HTR-8/SVneo (cell line): ENCODE data around the gene NFE2L2.
"Not testable (repeated sequence)": the region's sequence is repeated elsewhere in the genome, so short reads cannot be mapped to it uniquely, and the experiment has no call there.

Source experiments
- DNase-seq: peaks from one replicate; pipeline ENCODE4 v3.0.0; 2011; ENCODE audit warnings: low spot score, mixed read lengths; ENCODE audit not compliant: insufficient read length
- FAIRE-seq: peaks from 2 replicates; lab custom pipeline; 2011; peaks lifted over from hg19 to GRCh38; lab: Jason Lieb, UNC

Gene NFE2L2

GRCh38 chr2:177242121-177242987 is 22.2 kb downstream of the NFE2L2 start:
- peak; percentile 90 for DNase-seq
- FAIRE-seq, result no peak

GRCh38 chr2:177241711-177242120 is 22.8 kb downstream of the NFE2L2 start:
- FAIRE-seq (no peak), DNase-seq (peak; percentile 17)

GRCh38 chr2:177239932-177240630 is 24.4 kb downstream of the NFE2L2 start:
- DNase-seq (peak; percentile 35), FAIRE-seq (no peak)

GRCh38 chr2:177239053-177239452 is 25.5 kb downstream of the NFE2L2 start:
- DNase-seq (no peak), FAIRE-seq (no peak)

- no peak for DNase-seq
- no peak for FAIRE-seq
Observed at GRCh38 chr2:177237932-177238331, 26.6 kb downstream of the NFE2L2 start.

GRCh38 chr2:177235855-177236437 is 28.6 kb downstream of the NFE2L2 start:
- no peak for DNase-seq
- no peak for FAIRE-seq

GRCh38 chr2:177234267-177234666 is 30.3 kb downstream of the NFE2L2 start:
- DNase-seq, result no peak
- no peak for FAIRE-seq

GRCh38 chr2:177232098-177232704 is 32.3 kb downstream of the NFE2L2 start:
- DNase-seq (no peak), FAIRE-seq (no peak)

- DNase-seq (no peak), FAIRE-seq (no peak)
Observed at GRCh38 chr2:177231270-177231669, 33.3 kb downstream of the NFE2L2 start.

- DNase-seq (no peak), FAIRE-seq (no peak)
Observed at GRCh38 chr2:177229442-177230242, 34.9 kb downstream of the NFE2L2 start.

- DNase-seq (no peak), FAIRE-seq (no peak)
Observed at GRCh38 chr2:177225965-177226360, 38.6 kb downstream of the NFE2L2 start.

GRCh38 chr2:177223436-177223835 is 41.1 kb downstream of the NFE2L2 start:
- not testable (repeated sequence) for FAIRE-seq, DNase-seq

- DNase-seq (no peak), FAIRE-seq (no peak)
Observed at GRCh38 chr2:177221970-177222369, 42.6 kb downstream of the NFE2L2 start.

- DNase-seq (no peak), FAIRE-seq (no peak)
Observed at GRCh38 chr2:177221534-177221933, 43.0 kb downstream of the NFE2L2 start.

GRCh38 chr2:177219787-177220186 is 44.7 kb downstream of the NFE2L2 start:
- not testable (repeated sequence) for FAIRE-seq, DNase-seq

- DNase-seq (no peak), FAIRE-seq (no peak)
Observed at GRCh38 chr2:177217247-177217843, 47.2 kb downstream of the NFE2L2 start.

- DNase-seq (peak; percentile 78), FAIRE-seq (peak; percentile 90)
Observed at GRCh38 chr2:177212891-177213856, 51.4 kb downstream of the NFE2L2 start.
